ENCODE measurements around the gene GALNS. TPM values are rescaled to one million over a fixed set of nuclear protein-coding genes. Genes with fewer than 3 reads are reported as not detected.
"Not testable (repeated sequence)": the region's sequence is repeated elsewhere in the genome, so short reads cannot be mapped to it uniquely, and the experiment has no call there.

GALNS gene
- total and polyA plus RNA-seq, 7 experiments from 2014 or later: 9.8 to 64.3 (median 49.7) TPM

DNA sequence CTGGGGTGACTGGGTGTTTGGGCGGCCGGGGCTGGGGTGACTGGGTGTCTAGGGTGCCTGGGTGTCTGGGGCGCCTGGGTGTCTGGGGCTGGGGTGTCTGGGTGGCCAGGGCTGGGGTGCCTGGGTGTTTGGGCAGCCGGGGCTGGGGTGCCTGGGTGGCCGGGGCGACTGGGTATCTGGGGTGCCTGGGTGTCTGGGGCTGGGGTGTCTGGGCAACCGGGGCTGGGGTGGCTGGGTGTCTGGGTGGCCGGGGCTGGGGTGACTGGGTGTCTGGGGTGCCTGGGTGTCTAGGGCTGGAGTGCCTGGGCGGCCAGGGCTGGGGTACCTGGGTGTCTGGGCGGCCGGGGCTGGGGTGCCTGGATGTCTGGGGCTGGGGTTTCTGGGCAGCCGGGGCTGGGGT is 31.6 kb downstream of the GALNS start:
- intact Hi-C loops (cut with micrococcal nuclease): no loop called here
- no peaks in the 10 kb centered on the region for H3K4me1 Mint-ChIP-seq

GRCh38 chr16:88824256-88825077 is 32.3 kb downstream of the GALNS start:
- ATAC-seq: no peak
- Histone ChIP-seq H3K27ac (ENCODE audit: low read depth, low read length) (no peak overlapping the region), H3K9me3 (ENCODE audit: control insufficient read depth in 2 of 3, low read length in 3 of 3) (no peaks in the 10 kb centered on the region), H3K4me3 (ENCODE audit: low read length) (no peak overlapping the region), H3K4me1 (ENCODE audit: control insufficient read depth in 2 of 2, insufficient read depth in 2 of 2, low read length in 2 of 2) (no peaks in the 10 kb centered on the region), H3K27me3 (ENCODE audit: control insufficient read depth in 2 of 2, insufficient read depth in 2 of 2, low read length in 2 of 2) (no peaks in the 10 kb centered on the region), H3K36me3 (ENCODE audit: control insufficient read depth in 2 of 3, insufficient read depth in 3 of 3, low read length in 3 of 3) (peaks cover 0 to 53% (median 0%) of the 10 kb centered on the region in 3 experiments)
- H3K4me3 Mint-ChIP-seq: no peak overlapping the region
- POLR2A ChIA-PET: interaction anchor here (0.7 kb wide), 1 partner anchor 19 kb away, joined by 3 read pairs; no protein-coding TSS in a partner anchor
- H3K27ac Mint-ChIP-seq: no peak overlapping the region
- CTCF ChIA-PET: no interaction called here
- H3K4me1 Mint-ChIP-seq: no peaks in the 10 kb centered on the region
- intact Hi-C loops (cut with micrococcal nuclease): no loop called here
- H3K9me3 Mint-ChIP-seq: no peaks in the 10 kb centered on the region
- peaks cover 0 to 6% (median 0%) of the 10 kb centered on the region in 5 donors for H3K36me3 Mint-ChIP-seq
- DNase-seq: no peak
- no peaks in the 10 kb centered on the region for H3K27me3 Mint-ChIP-seq

More for the DNA sequence above, 31.6 kb downstream of the GALNS start:
- no peaks in the 10 kb centered on the region for H3K4me1 ChIP-seq (ENCODE audit: control insufficient read depth in 2 of 2, insufficient read depth in 2 of 2, low read length in 2 of 2)
- H3K27ac ChIP-seq (ENCODE audit: low read depth, low read length): no peak overlapping the region
- POLR2A ChIA-PET: no interaction called here
- H3K9me3 Mint-ChIP-seq: no peaks in the 10 kb centered on the region
- DNase-seq (no peak), ATAC-seq (no peak)
- H3K9me3 ChIP-seq (ENCODE audit: control insufficient read depth in 2 of 3, low read length in 3 of 3): no peaks in the 10 kb centered on the region
- no peak overlapping the region for H3K4me3 Mint-ChIP-seq
- no peaks in the 10 kb centered on the region for H3K27me3 ChIP-seq (ENCODE audit: control insufficient read depth in 2 of 2, insufficient read depth in 2 of 2, low read length in 2 of 2)
- CTCF ChIA-PET: no interaction called here
- H3K27me3 Mint-ChIP-seq: no peaks in the 10 kb centered on the region
- no peak overlapping the region for H3K4me3 ChIP-seq (ENCODE audit: low read length)
- no peak overlapping the region for H3K27ac Mint-ChIP-seq
- peaks cover 0 to 56% (median 0%) of the 10 kb centered on the region in 3 experiments for H3K36me3 ChIP-seq (ENCODE audit: control insufficient read depth in 2 of 3, insufficient read depth in 3 of 3, low read length in 3 of 3)
- peaks cover 0 to 6% (median 0%) of the 10 kb centered on the region in 5 donors for H3K36me3 Mint-ChIP-seq

DNA sequence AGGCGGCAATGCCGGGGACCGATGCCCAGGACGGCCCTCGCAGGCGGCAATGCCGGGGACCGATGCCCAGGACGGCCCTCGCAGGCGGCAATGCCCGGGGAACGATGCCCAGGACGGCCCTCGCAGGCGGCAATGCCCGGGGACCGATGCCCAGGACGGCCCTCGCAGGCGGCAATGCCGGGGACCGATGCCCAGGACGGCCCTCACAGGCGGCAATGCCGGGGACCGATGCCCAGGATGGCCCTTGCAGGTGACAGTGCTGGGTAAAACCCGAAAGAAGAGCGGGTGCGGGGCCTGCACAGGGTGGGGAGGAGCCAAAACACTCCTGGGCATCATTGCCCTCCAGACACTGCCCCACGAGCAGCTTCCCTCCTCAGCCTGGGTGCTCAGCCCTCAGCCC is 33.1 kb downstream of the GALNS start:
- H3K27ac Mint-ChIP-seq; H3K4me1 ChIP-seq (ENCODE audit: control insufficient read depth in 2 of 2, insufficient read depth in 2 of 2, low read length in 2 of 2); H3K4me3 ChIP-seq (ENCODE audit: low read length); CTCF ChIA-PET; H3K4me3 Mint-ChIP-seq; H3K27me3 ChIP-seq (ENCODE audit: control insufficient read depth in 2 of 2, insufficient read depth in 2 of 2, low read length in 2 of 2); H3K27me3 Mint-ChIP-seq; H3K4me1 Mint-ChIP-seq; ATAC-seq; H3K36me3 Mint-ChIP-seq; DNase-seq; H3K9me3 Mint-ChIP-seq; H3K9me3 ChIP-seq (ENCODE audit: control insufficient read depth in 2 of 3, low read length in 3 of 3); H3K27ac ChIP-seq (ENCODE audit: low read depth, low read length); intact Hi-C loops (cut with micrococcal nuclease): not testable (repeated sequence)
- H3K36me3 ChIP-seq (ENCODE audit: control insufficient read depth in 2 of 3, insufficient read depth in 3 of 3, low read length in 3 of 3): peaks cover 0 to 51% (median 0%) of the 10 kb centered on the region in 3 experiments
- POLR2A ChIA-PET: interaction anchor here (0.7 kb wide), 1 partner anchor 18 kb away, joined by 3 read pairs; no protein-coding TSS in a partner anchor

DNA sequence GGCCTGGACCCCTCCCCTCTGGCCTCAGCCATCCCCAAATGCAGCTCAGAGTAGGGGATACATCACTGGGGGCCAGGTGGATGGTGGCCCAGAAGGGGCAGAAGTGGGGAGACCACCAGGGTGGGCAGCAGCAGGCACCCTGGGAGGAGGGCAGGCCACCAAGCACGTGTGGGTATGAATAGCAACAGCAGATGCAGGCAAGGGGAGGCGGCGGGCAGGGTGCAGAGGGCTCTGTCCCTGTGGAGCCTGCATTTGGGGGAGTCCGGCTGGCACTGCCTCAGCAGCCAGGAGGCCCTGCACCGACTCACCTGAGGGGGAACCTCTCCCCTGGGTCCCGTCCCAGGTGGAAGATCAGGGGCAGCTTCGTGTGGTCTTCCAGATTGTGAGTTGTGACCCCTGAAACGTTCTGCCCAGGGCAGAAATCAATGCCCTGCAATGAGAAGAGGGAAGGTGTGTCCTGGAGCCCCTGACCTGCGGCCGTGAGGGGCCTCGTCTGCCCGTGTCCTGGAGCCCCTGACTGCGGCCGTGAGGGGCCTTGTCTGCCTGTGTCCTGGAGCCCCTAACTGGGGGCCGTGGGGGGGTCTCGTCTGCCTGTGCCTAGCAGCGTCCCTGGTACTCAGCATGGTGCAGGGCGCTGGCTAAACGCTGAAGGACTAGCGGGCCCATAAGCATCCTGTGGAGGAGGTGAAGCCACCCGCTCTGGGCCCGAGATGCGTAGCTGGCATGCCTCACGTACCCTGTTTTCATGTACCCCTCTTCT is 34.3 kb downstream of the GALNS start:
- Mint-ChIP-seq H3K4me3 (no peak overlapping the region), H3K36me3 (peaks cover 0 to 6% (median 0%) of the 10 kb centered on the region in 5 donors), H3K4me1 (no peaks in the 10 kb centered on the region), H3K27me3 (no peaks in the 10 kb centered on the region), H3K27ac (peak overlapping the region in 1 of 9 donors; percentile 18), H3K9me3 (no peaks in the 10 kb centered on the region)
- no peaks in the 10 kb centered on the region for H3K27me3 ChIP-seq (ENCODE audit: control insufficient read depth in 2 of 2, insufficient read depth in 2 of 2, low read length in 2 of 2)
- ChIA-PET POLR2A (no interaction called here), CTCF (interaction anchor here (0.9 kb wide), 1 partner anchor 42 kb away, joined by 3 read pairs; no protein-coding TSS in a partner anchor)
- no peaks in the 10 kb centered on the region for H3K9me3 ChIP-seq (ENCODE audit: control insufficient read depth in 2 of 3, low read length in 3 of 3)
- DNase-seq: no peak
- H3K36me3 ChIP-seq (ENCODE audit: control insufficient read depth in 2 of 3, insufficient read depth in 3 of 3, low read length in 3 of 3): peaks cover 0 to 42% (median 0%) of the 10 kb centered on the region in 3 experiments
- no peak overlapping the region for H3K27ac ChIP-seq (ENCODE audit: low read depth, low read length)
- no peaks in the 10 kb centered on the region for H3K4me1 ChIP-seq (ENCODE audit: control insufficient read depth in 2 of 2, insufficient read depth in 2 of 2, low read length in 2 of 2)
- intact Hi-C loops (cut with micrococcal nuclease): no loop called here
- no peak overlapping the region for H3K4me3 ChIP-seq (ENCODE audit: low read length)
- no peak for ATAC-seq

- H3K9me3 ChIP-seq (ENCODE audit: control insufficient read depth in 2 of 3, low read length in 3 of 3): no peaks in the 10 kb centered on the region
- Mint-ChIP-seq H3K4me1 (no peaks in the 10 kb centered on the region), H3K27ac (no peak overlapping the region), H3K9me3 (no peaks in the 10 kb centered on the region), H3K36me3 (peaks cover 0 to 6% (median 0%) of the 10 kb centered on the region in 5 donors), H3K4me3 (no peak overlapping the region), H3K27me3 (no peaks in the 10 kb centered on the region)
- intact Hi-C loops (cut with micrococcal nuclease): no loop called here
- H3K27me3 ChIP-seq (ENCODE audit: control insufficient read depth in 2 of 2, insufficient read depth in 2 of 2, low read length in 2 of 2): no peaks in the 10 kb centered on the region
- peaks cover 0 to 41% (median 0%) of the 10 kb centered on the region in 3 experiments for H3K36me3 ChIP-seq (ENCODE audit: control insufficient read depth in 2 of 3, insufficient read depth in 3 of 3, low read length in 3 of 3)
- CTCF ChIA-PET: no interaction called here
- no peak overlapping the region for H3K4me3 ChIP-seq (ENCODE audit: low read length)
- no peaks in the 10 kb centered on the region for H3K4me1 ChIP-seq (ENCODE audit: control insufficient read depth in 2 of 2, insufficient read depth in 2 of 2, low read length in 2 of 2)
- H3K27ac ChIP-seq (ENCODE audit: low read depth, low read length): no peak overlapping the region
- ATAC-seq (no peak), DNase-seq (no peak)
- POLR2A ChIA-PET: no interaction called here
These were observed 35.4 kb downstream of the GALNS start for GRCh38 chr16:88821168-88821850.

DNA sequence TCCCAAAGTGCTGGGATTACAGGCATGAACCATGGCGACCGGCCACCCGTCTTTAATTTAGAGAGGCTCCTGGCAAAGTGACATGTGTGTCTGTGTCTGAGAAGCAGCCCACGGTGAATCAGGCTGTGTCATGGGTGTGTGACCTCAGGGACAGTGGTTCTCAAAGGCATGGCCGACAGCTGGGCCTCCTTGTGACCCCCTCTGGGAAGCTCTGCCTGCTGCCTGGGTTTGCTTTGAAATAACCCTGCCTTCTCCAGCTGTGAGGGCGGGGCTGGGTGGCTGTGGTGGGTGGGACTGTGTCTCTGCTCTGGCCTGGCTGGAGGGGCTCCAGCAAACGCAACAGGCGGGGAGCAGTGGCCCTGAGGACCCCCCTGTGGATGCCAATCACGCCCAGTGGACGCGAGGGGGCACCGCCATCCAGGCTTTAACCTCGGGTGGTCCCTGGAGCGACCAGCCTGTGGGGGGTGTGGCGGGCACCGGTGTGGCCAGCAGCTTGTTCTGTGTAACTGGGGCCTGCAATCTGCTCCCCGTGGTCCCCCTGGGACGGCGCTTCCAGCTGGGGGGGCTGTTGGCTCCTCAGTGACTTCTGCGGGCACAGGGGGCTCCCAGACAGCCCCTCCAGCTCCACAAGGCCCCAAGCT is 36.2 kb downstream of the GALNS start:
- CTCF ChIA-PET: no interaction called here
- no peak for DNase-seq
- intact Hi-C loops (cut with micrococcal nuclease): no loop called here

More for the DNA sequence above, 36.2 kb downstream of the GALNS start:
- no peaks in the 10 kb centered on the region for H3K9me3 Mint-ChIP-seq
- Histone ChIP-seq H3K4me1 (ENCODE audit: control insufficient read depth in 2 of 2, insufficient read depth in 2 of 2, low read length in 2 of 2) (no peaks in the 10 kb centered on the region), H3K4me3 (ENCODE audit: low read length) (no peak overlapping the region), H3K9me3 (ENCODE audit: control insufficient read depth in 2 of 3, low read length in 3 of 3) (no peaks in the 10 kb centered on the region), H3K36me3 (ENCODE audit: control insufficient read depth in 2 of 3, insufficient read depth in 3 of 3, low read length in 3 of 3) (peaks cover 0 to 38% (median 0%) of the 10 kb centered on the region in 3 experiments), H3K27ac (ENCODE audit: low read depth, low read length) (no peak overlapping the region), H3K27me3 (ENCODE audit: control insufficient read depth in 2 of 2, insufficient read depth in 2 of 2, low read length in 2 of 2) (no peaks in the 10 kb centered on the region)
- no peaks in the 10 kb centered on the region for H3K4me1 Mint-ChIP-seq
- POLR2A ChIA-PET: no interaction called here
- no peak overlapping the region for H3K4me3 Mint-ChIP-seq
- H3K27me3 Mint-ChIP-seq: no peaks in the 10 kb centered on the region
- ATAC-seq: no peak
- H3K27ac Mint-ChIP-seq: no peak overlapping the region
- H3K36me3 Mint-ChIP-seq: peaks cover 0 to 6% (median 0%) of the 10 kb centered on the region in 5 donors

Measured in naive thymus-derived CD4-positive, alpha-beta T cell (primary cell).